Measurements from ENCODE around the gene NRXN3.

DNA sequence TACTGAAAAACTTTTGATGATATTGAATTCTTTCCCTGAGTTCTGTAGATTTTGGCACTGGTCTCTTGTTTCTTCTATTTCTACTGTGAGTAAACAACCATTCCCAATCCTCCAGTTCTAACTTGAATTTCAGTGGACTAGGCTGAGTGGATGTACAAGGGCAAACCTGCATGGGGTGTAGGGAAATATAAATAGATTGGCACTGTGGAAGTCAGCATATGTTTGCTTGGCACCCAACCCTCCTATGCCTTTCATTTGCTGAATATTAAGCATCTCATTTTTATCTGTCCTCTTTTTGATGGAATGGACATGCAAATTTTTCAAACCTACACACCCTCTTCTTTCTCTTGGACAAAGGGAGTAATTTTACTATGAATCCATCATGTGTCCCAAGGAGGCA is 1212.9 kb downstream of the NRXN3 start:
- TF ChIP-seq, protein P1, sequence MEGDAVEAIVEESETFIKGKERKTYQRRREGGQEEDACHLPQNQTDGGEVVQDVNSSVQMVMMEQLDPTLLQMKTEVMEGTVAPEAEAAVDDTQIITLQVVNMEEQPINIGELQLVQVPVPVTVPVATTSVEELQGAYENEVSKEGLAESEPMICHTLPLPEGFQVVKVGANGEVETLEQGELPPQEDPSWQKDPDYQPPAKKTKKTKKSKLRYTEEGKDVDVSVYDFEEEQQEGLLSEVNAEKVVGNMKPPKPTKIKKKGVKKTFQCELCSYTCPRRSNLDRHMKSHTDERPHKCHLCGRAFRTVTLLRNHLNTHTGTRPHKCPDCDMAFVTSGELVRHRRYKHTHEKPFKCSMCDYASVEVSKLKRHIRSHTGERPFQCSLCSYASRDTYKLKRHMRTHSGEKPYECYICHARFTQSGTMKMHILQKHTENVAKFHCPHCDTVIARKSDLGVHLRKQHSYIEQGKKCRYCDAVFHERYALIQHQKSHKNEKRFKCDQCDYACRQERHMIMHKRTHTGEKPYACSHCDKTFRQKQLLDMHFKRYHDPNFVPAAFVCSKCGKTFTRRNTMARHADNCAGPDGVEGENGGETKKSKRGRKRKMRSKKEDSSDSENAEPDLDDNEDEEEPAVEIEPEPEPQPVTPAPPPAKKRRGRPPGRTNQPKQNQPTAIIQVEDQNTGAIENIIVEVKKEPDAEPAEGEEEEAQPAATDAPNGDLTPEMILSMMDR (IDR thresholded peaks at IDR 0.05; ENCODE audit: insufficient read depth, low read depth, low read length): no peak
- TF ChIP-seq EZH2 (IDR thresholded peaks at IDR 0.05; ENCODE audit: insufficient read depth, low read length): no peak

Data from astrocyte (in vitro differentiated cells and primary cell).